ENCODE results near the gene NRDE2.

GRCh38 chr14:90349739-90350138, 18.0 kb upstream of the NRDE2 start:
- TF ChIP-seq POLR2A (IDR thresholded peaks at IDR 0.05; ENCODE audit: low read depth, low read length) (no peak), CTCF (conservative IDR thresholded peaks at IDR 0.05; ENCODE audit: low read depth, low read length) (no peak), ELK1 (IDR thresholded peaks at IDR 0.05; ENCODE audit: borderline replicate concordance, low read depth, low read length) (no peak), FOS (IDR thresholded peaks at IDR 0.05; ENCODE audit: low read depth, low read length) (no peak), RAD21 (IDR thresholded peaks at IDR 0.05; ENCODE audit: low read length) (no peak), USF2 (IDR thresholded peaks at IDR 0.05; ENCODE audit: low read depth, low read length) (no peak), BHLHE40 (IDR thresholded peaks at IDR 0.05; ENCODE audit: low read depth, low read length) (no peak), CEBPB (IDR thresholded peaks at IDR 0.05; ENCODE audit: low read depth, low read length) (no peak), MAFK (IDR thresholded peaks at IDR 0.05; ENCODE audit: low read depth, low read length) (no peak), SMC3 (IDR thresholded peaks at IDR 0.05; ENCODE audit: low read depth, low read length) (no peak), CHD1 (IDR thresholded peaks at IDR 0.05; ENCODE audit: low read depth, low read length) (no peak), RFX5 (IDR thresholded peaks at IDR 0.05; ENCODE audit: low read depth, low read length) (no peak)

Data from IMR-90 (cell line).